T-cell (primary cell): ENCODE measurements around the gene CYSRT1. TPM values are rescaled to one million over a fixed set of nuclear protein-coding genes. Genes with fewer than 3 reads are reported as not detected.

Source experiments
- ATAC-seq, 4 experiments: fragments of 200-7000 bp in 3 of 4; fragments of 150-1000 bp in 1 of 4; cut with Tn5 transposase; replicated peaks in 1 of 4; 1 replicate in 3 of 4; 2 replicates in 1 of 4; pipeline ENCODE4 v1.10.0; 2021; ENCODE audit warnings: moderate library complexity in 3 of 4, mild to moderate bottlenecking in 2 of 4, moderate number of reproducible peaks in 1 of 4
- CTCF ChIA-PET, 2 donors: fragments of 300-600 bp; sonication (Branson Sonifier 250); formaldehyde crosslinking; loops; one replicate each; lab custom pipeline; 2022; ENCODE audit warnings: antibody characterized with exemption in 2 of 2; lab: Charles Lee
- POLR2A ChIA-PET, 2 donors: fragments of 300-600 bp; sonication (Branson Sonifier 250); formaldehyde crosslinking; loops; one replicate each; lab custom pipeline; 2022; ENCODE audit warnings: antibody characterized with exemption in 2 of 2; lab: Charles Lee
- DNase-seq, 35 experiments: peaks; one replicate each; pipeline versions ENCODE4 v3.0.0 to v3.0.0-alpha.2; 2013 to 2023
- H3K27ac ChIP-seq: one replicate; pipeline ENCODE4 v1.5.1; 2013; ENCODE audit warnings: low read length
- H3K27me3 ChIP-seq, 2 experiments: replicated peaks in 1 of 2; 1 replicate in 1 of 2; 2 replicates in 1 of 2; pipeline versions ENCODE4 v1.6.1 to v1.7.0; 2013; ENCODE audit warnings: low read length in 1 of 2, mixed read lengths in 1 of 2; ENCODE audit not compliant: control insufficient read depth in 2 of 2, insufficient read depth in 2 of 2; ENCODE audit errors: extremely low read depth in 1 of 2
- H3K36me3 ChIP-seq, 2 donors: 1 replicate in 1 of 2; 2 replicates in 1 of 2; pipeline versions ENCODE4 v1.6.1 to v1.7.0; 2013; ENCODE audit warnings: low read length in 1 of 2; ENCODE audit not compliant: control insufficient read depth in 2 of 2, insufficient read depth in 1 of 2; ENCODE audit errors: extremely low read depth in 1 of 2
- H3K4me1 ChIP-seq, 2 experiments: 1 replicate in 1 of 2; 2 replicates in 1 of 2; pipeline versions ENCODE4 v1.6.1 to v1.7.0; 2013; ENCODE audit warnings: low read length in 2 of 2, mixed read lengths in 1 of 2; ENCODE audit not compliant: insufficient read depth in 2 of 2, control insufficient read depth in 1 of 2; ENCODE audit errors: extremely low read depth in 1 of 2
- H3K4me3 ChIP-seq, 2 donors: 1 replicate in 1 of 2; 2 replicates in 1 of 2; pipeline versions ENCODE4 v1.5.1 to v1.7.0; 2013; ENCODE audit warnings: mild to moderate bottlenecking in 2 of 2, low read length in 1 of 2, moderate library complexity in 1 of 2; ENCODE audit not compliant: control insufficient read depth in 1 of 2; ENCODE audit errors: extremely low read depth in 1 of 2
- H3K9me3 ChIP-seq: 2 replicates; pipeline ENCODE4 v1.7.0; 2013
- H3K27ac Mint-ChIP-seq, 2 donors: one replicate each; pipeline ENCODE4 v1.8.0; 2020 to 2021; ENCODE audit warnings: mild to moderate bottlenecking in 2 of 2, mixed read lengths in 2 of 2
- H3K27me3 Mint-ChIP-seq, 2 donors: one replicate each; pipeline ENCODE4 v1.8.0; 2021 to 2022; ENCODE audit warnings: mixed read lengths in 2 of 2
- H3K36me3 Mint-ChIP-seq: one replicate; pipeline ENCODE4 v1.8.0; 2021; ENCODE audit warnings: mixed read lengths
- H3K4me1 Mint-ChIP-seq, 3 donors: one replicate each; pipeline ENCODE4 v1.8.0; 2020 to 2022; ENCODE audit warnings: mixed read lengths in 3 of 3, mild to moderate bottlenecking in 1 of 3
- H3K4me3 Mint-ChIP-seq, 3 donors: one replicate each; pipeline ENCODE4 v1.8.0; 2020 to 2022; ENCODE audit warnings: mild to moderate bottlenecking in 3 of 3, mixed read lengths in 3 of 3, moderate library complexity in 3 of 3
- H3K9me3 Mint-ChIP-seq, 3 donors: one replicate each; pipeline ENCODE4 v1.8.0; 2020 to 2022; ENCODE audit warnings: mixed read lengths in 3 of 3
- WGBS: methylation state at CpG from one replicate; pipeline ENCODE4 v1.1.5; 2013; ENCODE audit warnings: missing lambda C conversion rate; ENCODE audit not compliant: insufficient coverage; 5-methylcytosine and 5-hydroxymethylcytosine counted together
- total RNA-seq, 35 experiments: library from RNA in 6 of 35; stranded (reverse) in 6 of 35; fragments of 120-200 nt in 1 of 35; gene quantifications; one replicate each; pipeline versions ENCODE4 v1.2.1 to v1.2.4 and lab custom pipeline; 2013 to 2026

CYSRT1 gene
- total RNA-seq, 5 donors from 2014 or later (not counting 1 experiment from before 2014, with no cell fraction given) = 0.32 to 0.58 (median 0.45) TPM; not detected in 1

DNA sequence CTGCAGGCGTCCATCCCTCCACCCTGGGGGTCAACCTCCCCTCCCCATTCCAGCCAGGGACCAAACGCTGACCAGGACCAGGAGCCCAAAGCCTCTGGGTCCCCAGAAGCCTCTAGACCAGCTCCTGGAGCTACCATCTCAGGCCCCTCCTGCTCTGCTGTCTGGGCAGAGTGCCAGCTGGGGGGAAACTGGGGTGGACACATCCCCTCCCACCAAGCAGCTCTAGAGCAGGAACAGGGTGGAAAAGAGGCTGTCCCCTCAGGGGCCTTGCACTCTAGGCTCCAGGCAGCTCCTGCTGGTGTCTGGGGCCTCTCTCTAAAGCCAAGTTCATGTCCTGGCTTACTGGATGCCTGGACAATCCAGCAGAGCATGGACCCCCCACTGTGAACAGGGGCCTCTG is 32.1 kb upstream of the CYSRT1 start:
- no peak for ATAC-seq
- no peak overlapping the region for H3K4me3 Mint-ChIP-seq
- H3K27ac ChIP-seq = no peak overlapping the region

DNA sequence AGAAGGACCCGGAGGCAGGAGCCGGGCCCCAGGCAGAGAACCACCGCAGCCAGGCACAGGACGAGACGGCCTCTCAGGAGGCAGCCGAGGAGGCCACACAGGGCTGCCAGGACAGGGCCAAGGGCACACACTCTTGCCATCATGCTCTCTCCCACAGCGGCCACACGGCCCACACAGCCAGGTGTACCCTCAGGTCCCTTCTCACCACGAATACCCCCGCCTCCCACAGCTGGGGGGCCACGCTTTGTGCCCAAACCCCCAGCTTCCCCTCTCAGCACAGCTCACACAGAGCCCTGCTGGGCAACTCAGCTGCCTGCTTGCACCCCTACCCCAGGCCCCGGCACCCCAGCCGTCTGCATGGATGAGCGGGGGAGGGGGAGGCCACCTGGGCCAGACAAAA is 31.2 kb upstream of the CYSRT1 start:
- Mint-ChIP-seq H3K4me3 (no peak overlapping the region), H3K36me3 (peaks cover 2% of the 10 kb centered on the region), H3K27me3 (no peaks in the 10 kb centered on the region), H3K9me3 (no peaks in the 10 kb centered on the region), H3K4me1 (peaks cover 6 to 25% (median 14%) of the 10 kb centered on the region in 3 donors), H3K27ac (no peak overlapping the region)
- 91% methylated on average over 12 of the region's 14 CpGs for whole genome bisulfite sequencing
- H3K4me3 ChIP-seq = no peak overlapping the region
- DNase-seq = no peak
- ChIA-PET CTCF (interaction anchor here in 1 of 2 donors (0.6 kb wide), 1 partner anchor 63 kb away, joined by 7 read pairs; no protein-coding TSS in a partner anchor), POLR2A (no interaction called here)
- no peak for ATAC-seq
- H3K9me3 ChIP-seq = no peaks in the 10 kb centered on the region
- peaks cover 0 to 25% of the 10 kb centered on the region in 2 experiments for H3K4me1 ChIP-seq
- H3K27ac ChIP-seq = no peak overlapping the region
- H3K27me3 ChIP-seq = peaks cover 0 to 4% of the 10 kb centered on the region in 2 experiments
- H3K36me3 ChIP-seq = peaks cover 5 to 13% of the 10 kb centered on the region in 2 donors

More for the DNA sequence above, 32.1 kb upstream of the CYSRT1 start:
- Histone ChIP-seq H3K27me3 (no peaks in the 10 kb centered on the region), H3K4me3 (no peak overlapping the region), H3K36me3 (peaks cover 5 to 13% of the 10 kb centered on the region in 2 donors), H3K4me1 (peaks cover 0 to 25% of the 10 kb centered on the region in 2 experiments), H3K9me3 (no peaks in the 10 kb centered on the region)
- Mint-ChIP-seq H3K36me3 (peaks cover 2% of the 10 kb centered on the region), H3K4me1 (peaks cover 6 to 22% (median 14%) of the 10 kb centered on the region in 3 donors), H3K27me3 (no peaks in the 10 kb centered on the region), H3K27ac (no peak overlapping the region), H3K9me3 (no peaks in the 10 kb centered on the region)
- ChIA-PET POLR2A (no interaction called here), CTCF (no interaction called here)
- 80% methylated on average over 1 of the region's 2 CpGs for WGBS
- no peak for DNase-seq

DNA sequence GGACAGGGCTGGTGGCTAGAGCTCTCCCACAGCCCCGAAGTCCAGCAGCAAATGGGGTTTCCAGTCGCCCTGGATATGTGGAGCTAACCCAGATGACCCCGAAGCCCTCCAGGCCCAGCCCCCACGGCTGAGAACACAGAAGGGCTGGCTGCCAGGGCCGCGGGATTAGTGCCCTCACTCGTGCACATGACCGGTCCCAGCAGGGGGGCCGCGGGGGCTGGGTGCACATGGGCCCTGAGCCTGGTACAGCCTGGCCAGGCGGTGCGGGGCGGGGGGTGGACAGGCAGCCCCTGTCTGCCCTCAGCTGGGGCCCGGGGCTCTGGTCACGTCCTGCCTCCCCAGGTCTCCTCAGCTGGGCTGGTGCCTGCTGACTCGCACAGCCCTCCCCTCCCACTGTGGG is 30.6 kb upstream of the CYSRT1 start:
- 91% methylated on average over 15 of the region's 16 CpGs for WGBS
- ChIA-PET POLR2A (no interaction called here), CTCF (interaction anchor here in 1 of 2 donors (0.6 kb wide), 1 partner anchor 64 kb away, joined by 7 read pairs; no protein-coding TSS in a partner anchor)

DNA sequence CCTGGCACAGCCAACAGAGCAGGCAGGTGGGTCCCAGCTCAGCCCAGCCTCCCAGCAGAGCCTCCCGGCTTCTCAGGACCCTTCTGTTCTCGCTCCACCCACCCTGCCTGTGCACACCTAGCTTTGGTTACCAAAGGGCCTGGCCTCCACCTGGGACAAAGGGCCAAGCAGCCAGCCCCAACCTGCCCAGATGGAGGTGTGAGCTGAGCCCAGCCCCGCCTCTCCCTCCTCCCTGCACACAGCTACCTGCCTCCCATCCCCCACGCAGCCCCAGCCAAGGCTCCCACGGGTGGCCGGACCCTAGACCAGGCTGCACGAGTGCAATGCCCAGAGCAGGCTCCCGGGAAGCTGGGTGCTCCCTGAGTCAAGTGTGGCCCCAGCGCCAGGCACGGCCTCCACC is 30.1 kb upstream of the CYSRT1 start:
- Histone ChIP-seq H3K36me3 (peaks cover 5 to 10% of the 10 kb centered on the region in 2 donors), H3K27ac (no peak overlapping the region), H3K4me1 (peaks cover 0 to 25% of the 10 kb centered on the region in 2 experiments), H3K27me3 (peaks cover 0 to 11% of the 10 kb centered on the region in 2 experiments), H3K4me3 (no peak overlapping the region), H3K9me3 (no peaks in the 10 kb centered on the region)
- no peaks in the 10 kb centered on the region for H3K36me3 Mint-ChIP-seq
- no peak overlapping the region for H3K4me3 Mint-ChIP-seq
- DNase-seq = no peak
- CTCF ChIA-PET = no interaction called here
- H3K9me3 Mint-ChIP-seq = no peaks in the 10 kb centered on the region
- 83% methylated on average over 7 of the region's 10 CpGs for WGBS
- no peak overlapping the region for H3K27ac Mint-ChIP-seq
- H3K27me3 Mint-ChIP-seq = no peaks in the 10 kb centered on the region
- no peak for ATAC-seq
- POLR2A ChIA-PET = no interaction called here
- H3K4me1 Mint-ChIP-seq = peaks cover 0 to 17% (median 6%) of the 10 kb centered on the region in 3 donors

More for the DNA sequence above, 30.6 kb upstream of the CYSRT1 start:
- Histone ChIP-seq H3K27me3 (peaks cover 0 to 7% of the 10 kb centered on the region in 2 experiments), H3K36me3 (peaks cover 5 to 13% of the 10 kb centered on the region in 2 donors), H3K4me3 (no peak overlapping the region), H3K27ac (no peak overlapping the region), H3K9me3 (no peaks in the 10 kb centered on the region), H3K4me1 (peaks cover 0 to 26% of the 10 kb centered on the region in 2 experiments)
- Mint-ChIP-seq H3K4me3 (no peak overlapping the region), H3K36me3 (no peaks in the 10 kb centered on the region), H3K4me1 (peaks cover 0 to 19% (median 9%) of the 10 kb centered on the region in 3 donors), H3K27me3 (no peaks in the 10 kb centered on the region), H3K27ac (no peak overlapping the region), H3K9me3 (no peaks in the 10 kb centered on the region)
- no peak for DNase-seq
- ATAC-seq = no peak

DNA sequence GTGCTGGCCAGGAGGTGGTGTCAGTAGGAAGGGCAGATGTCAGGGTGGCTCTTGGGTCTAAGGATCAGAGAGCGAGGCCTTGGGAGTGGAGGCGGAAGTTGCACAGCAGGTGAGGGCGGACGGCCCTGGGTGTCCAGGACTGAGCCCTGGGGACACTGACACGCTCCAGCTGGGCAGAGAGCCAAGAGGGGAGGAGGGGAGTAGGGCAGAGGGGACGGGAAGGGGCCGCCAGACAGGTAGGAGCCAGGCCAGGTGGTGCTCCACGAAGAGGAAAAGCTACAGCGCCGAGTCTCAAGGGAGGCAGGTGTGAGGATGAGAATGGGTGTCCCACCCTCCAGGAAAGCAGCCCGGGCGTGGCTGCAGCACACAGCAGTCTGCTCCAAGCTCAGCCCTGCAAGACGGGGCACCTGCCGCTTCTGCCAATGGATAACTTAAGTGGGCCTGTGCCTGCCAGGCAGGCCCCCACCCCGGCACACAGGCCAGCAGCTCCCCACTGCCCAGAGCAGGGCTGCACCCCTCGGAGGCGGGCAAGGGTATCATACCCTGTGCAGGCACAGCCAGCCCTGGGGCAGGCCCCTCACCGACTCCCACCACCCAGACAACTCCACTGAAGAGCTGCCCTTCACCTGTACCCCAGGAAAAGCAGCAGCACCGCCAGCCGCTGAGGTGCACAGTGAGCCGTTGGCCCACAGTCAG is 29.3 kb upstream of the CYSRT1 start:
- no peak overlapping the region for H3K27ac Mint-ChIP-seq
- no peak overlapping the region for H3K4me3 Mint-ChIP-seq
- no peak overlapping the region for H3K4me3 ChIP-seq
- peaks cover 0 to 11% of the 10 kb centered on the region in 2 experiments for H3K27me3 ChIP-seq
- peaks cover 0 to 18% of the 10 kb centered on the region in 2 experiments for H3K4me1 ChIP-seq
- POLR2A ChIA-PET = no interaction called here
- CTCF ChIA-PET = no interaction called here
- H3K27ac ChIP-seq = no peak overlapping the region
- DNase-seq = no peak
- WGBS = 90% methylated on average over 21 of the region's 21 CpGs
- H3K9me3 ChIP-seq = no peaks in the 10 kb centered on the region
- no peaks in the 10 kb centered on the region for H3K36me3 Mint-ChIP-seq
- no peaks in the 10 kb centered on the region for H3K27me3 Mint-ChIP-seq
- ATAC-seq = no peak
- peaks cover 2 to 4% of the 10 kb centered on the region in 2 donors for H3K36me3 ChIP-seq
- H3K9me3 Mint-ChIP-seq = no peaks in the 10 kb centered on the region
- H3K4me1 Mint-ChIP-seq = peaks cover 0 to 13% (median 3%) of the 10 kb centered on the region in 3 donors

GRCh38 chr9:137198051-137198901 is 26.7 kb upstream of the CYSRT1 start:
- H3K27me3 ChIP-seq = peaks cover 0 to 11% of the 10 kb centered on the region in 2 experiments
- Mint-ChIP-seq H3K4me3 (peak overlapping the region; percentile 36 to 78 (median 45)), H3K27me3 (no peaks in the 10 kb centered on the region)

More at GRCh38 chr9:137198051-137198901, 26.7 kb upstream of the CYSRT1 start:
- ATAC-seq (no peak), DNase-seq (no peak)
- WGBS = 92% methylated on average over 19 of the region's 19 CpGs
- no peaks in the 10 kb centered on the region for H3K36me3 Mint-ChIP-seq
- CTCF ChIA-PET = no interaction called here
- Histone ChIP-seq H3K4me3 (no peak overlapping the region), H3K36me3 (peaks cover 0 to 2% of the 10 kb centered on the region in 2 donors), H3K4me1 (peaks cover 4 to 29% of the 10 kb centered on the region in 2 experiments), H3K9me3 (no peaks in the 10 kb centered on the region), H3K27ac (no peak overlapping the region)
- no peaks in the 10 kb centered on the region for H3K9me3 Mint-ChIP-seq
- H3K27ac Mint-ChIP-seq = no peak overlapping the region
- peaks cover 6 to 29% (median 16%) of the 10 kb centered on the region in 3 donors for H3K4me1 Mint-ChIP-seq
- POLR2A ChIA-PET = no interaction called here
